Measurements from ENCODE around the gene ZNF780B. TPM values are rescaled to one million over a fixed set of nuclear protein-coding genes. Genes with fewer than 3 reads are reported as not detected.

The ZNF780B gene
- total RNA-seq, 1 donor from 2014 or later = 36.2 TPM

GRCh38 chr19:39983695-39984300, 72.2 kb downstream of the ZNF780B start:
- intact Hi-C loops (cut with micrococcal nuclease) = no loop called here

- intact Hi-C loops (cut with micrococcal nuclease) = no loop called here
These were observed 73.1 kb downstream of the ZNF780B start for GRCh38 chr19:39982883-39983282.

Other genes with a start within 250 kb of the ZNF780B start
- gene DYRK1B, start 222.1 kb downstream of the ZNF780B start, total RNA-seq = 9.1 and 9.8 TPM in 2 replicates
- 292 and 309 TPM in 2 replicates for gene FBL, start 209.9 kb downstream of the ZNF780B start, total RNA-seq
- 18.0 and 21.0 TPM in 2 replicates for gene FCGBP, start 121.6 kb downstream of the ZNF780B start, total RNA-seq
- gene PSMC4, start 85.1 kb downstream of the ZNF780B start, total RNA-seq = 162 and 163 TPM in 2 replicates
- 6.7 and 7.7 TPM in 2 replicates for gene ZNF546, start 59.2 kb downstream of the ZNF780B start, total RNA-seq
- gene ZNF780A, start 34.7 kb upstream of the ZNF780B start, total RNA-seq = 20.9 and 22.0 TPM in 2 replicates
- gene MAP3K10, start 135.2 kb upstream of the ZNF780B start, total RNA-seq = 16.8 and 21.9 TPM in 2 replicates
- gene TTC9B, start 162.2 kb upstream of the ZNF780B start, total RNA-seq = not detected in 2 replicates
- 0.27 and 0.41 TPM in 2 replicates for gene CCNP, start 170.5 kb upstream of the ZNF780B start, total RNA-seq
- gene AKT2, start 229.1 kb upstream of the ZNF780B start, total RNA-seq = 136 and 146 TPM in 2 replicates